IPS DF 19.7 (cell line): ENCODE measurements around the gene FRAS1.

Source experiments
- DNase-seq: peaks from one replicate; pipeline ENCODE4 v3.0.0-alpha.2; 2013; ENCODE audit warnings: low read depth, low spot score

FRAS1 gene

DNA sequence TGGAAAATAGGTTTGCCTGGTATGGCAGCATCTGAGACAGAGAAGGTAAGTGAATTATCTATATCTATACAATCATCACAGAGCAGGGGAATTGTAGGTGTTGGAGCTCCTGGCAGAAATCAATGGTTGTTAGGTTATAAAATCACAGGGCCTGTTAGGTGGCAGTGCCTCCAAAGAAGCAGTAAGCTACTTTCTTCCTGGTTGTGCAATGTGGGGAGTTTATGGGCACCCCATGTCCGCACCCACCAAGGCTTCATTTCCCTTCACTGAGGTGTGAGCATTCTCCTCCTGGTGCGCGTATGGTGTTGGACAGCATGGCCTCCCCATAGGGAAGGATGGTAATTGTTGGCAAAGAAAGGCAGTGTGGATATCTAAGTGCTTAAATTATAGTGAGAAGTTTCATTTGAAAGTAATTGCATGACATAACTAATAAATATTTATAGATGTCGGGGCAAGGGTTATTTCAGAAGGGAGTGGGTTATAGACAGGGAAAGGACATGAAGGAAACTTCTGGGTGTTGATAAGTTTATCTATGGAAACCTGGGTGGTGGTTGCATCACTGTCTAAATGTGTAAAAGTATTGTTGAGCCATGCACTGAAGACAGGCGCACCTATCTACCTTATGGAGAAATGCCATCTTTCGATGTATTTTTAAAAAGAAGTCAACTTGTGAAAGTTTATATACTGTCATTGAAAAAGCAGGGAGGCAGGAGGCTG, 153.7 kb downstream of the FRAS1 start:
- DNase-seq, result no peak

DNA sequence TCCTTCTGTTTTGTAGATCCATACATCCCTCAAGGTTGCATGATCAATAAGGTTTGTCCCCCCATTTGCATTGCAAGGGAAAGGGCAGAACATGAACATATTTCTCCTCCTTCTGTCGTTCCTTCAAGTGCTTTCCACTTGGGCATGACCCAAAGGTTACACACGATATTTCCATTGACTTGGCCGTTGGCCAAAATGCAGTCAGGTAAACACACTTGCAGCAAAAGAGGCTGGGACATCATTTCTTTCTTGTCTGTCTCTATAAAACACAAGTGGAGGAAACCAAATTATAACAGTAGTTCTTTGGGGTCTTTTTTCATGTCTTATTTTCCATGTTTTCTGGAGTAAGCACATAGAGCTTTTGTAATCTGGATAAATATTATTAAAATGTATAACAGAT, 156.1 kb downstream of the FRAS1 start:
- DNase-seq, result no peak

DNA sequence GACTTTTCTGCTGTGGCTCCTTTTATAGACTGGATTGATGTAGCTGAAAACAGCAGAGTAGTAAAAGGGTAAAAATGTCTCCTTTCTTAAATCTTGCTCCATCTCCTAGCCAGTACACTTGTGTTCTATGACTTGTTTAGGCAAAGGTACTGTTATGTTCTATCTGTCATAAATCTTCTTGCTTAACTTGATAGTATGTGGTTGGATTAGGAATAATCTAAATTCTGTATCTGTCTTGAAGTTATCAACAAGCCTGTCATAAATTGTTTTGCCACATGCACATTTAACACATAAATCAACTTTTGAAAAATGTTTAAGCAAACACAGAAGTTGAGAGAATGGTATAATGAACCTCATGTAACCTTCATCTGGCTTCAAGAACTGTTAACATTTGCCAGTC, 157.0 kb downstream of the FRAS1 start:
- DNase-seq, result no peak

DNA sequence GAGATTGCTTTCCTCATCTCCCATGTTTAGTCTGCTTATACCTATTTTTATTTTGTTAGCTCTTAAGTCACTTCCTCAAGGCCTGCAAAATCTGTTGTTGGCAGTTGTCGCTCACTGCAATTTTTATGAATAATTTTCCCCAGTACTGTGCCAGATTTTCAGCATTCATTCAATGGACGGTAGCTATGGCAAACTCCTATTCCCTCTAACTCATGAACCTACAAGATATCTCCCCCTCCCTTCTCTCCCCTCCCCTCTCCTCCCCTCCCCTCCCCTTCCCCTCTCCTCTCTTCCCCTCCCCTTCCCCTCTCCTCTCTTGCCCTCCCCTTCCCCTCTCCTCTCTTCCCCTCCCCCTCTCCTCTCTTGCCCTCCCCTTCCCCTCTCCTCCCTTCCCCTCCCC, 160.4 kb downstream of the FRAS1 start:
- no peak for DNase-seq

DNA sequence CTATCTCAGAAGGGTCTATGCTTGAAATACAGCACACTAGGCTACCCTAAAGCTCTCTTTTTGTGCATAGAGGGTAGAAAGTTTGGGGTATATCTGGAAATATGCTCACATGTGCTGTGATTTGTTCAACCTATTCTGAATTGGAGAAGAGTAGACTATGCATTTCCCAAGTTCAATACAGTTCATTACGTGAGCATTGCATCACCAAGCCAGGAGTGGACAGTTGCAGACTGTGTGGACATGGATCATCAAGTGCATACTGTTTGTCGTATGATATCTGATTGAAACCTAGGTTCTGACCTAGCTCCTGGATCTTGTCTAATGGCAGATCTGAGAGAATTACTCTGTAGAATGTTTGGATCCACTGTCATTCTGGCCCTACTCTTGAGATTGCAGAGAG, 161.1 kb downstream of the FRAS1 start:
- no peak for DNase-seq

DNA sequence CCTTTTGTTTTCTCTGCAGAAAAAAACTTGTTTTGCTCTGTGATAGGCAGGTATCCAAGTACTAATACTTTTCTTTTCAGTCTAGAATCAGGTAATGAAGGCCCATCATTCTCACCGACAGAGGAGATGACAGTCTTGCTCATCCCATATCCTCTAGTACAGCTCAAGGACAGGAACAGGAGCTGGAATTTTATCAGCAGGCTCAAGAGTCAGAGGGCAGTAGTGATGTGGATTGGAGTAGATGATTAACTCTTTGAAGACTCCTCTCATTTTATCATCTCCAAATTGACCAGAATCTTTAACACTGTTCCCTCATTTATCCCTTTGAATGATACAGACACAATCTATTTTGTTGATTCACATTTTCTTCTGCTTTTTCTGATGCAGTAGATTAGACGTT, 162.7 kb downstream of the FRAS1 start:
- no peak for DNase-seq

DNA sequence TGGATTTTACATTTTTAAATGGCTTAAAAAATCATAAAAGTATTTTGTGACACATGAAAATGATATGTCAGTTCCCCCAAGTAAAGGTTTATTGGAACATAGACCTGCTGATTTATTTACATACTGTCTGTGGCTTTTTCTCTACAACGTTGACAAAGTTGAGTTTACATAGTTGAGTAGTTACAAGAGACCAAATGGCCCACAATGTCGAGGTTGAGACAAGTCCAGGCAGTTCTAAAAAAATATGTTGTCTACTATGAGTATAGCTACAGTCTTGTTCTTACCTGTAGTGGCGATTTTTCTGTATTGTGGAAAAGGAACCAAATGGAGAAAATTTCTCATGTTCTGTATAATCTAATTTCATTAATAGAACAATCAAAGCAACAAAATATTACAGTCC, 163.2 kb downstream of the FRAS1 start:
- DNase-seq, result no peak

DNA sequence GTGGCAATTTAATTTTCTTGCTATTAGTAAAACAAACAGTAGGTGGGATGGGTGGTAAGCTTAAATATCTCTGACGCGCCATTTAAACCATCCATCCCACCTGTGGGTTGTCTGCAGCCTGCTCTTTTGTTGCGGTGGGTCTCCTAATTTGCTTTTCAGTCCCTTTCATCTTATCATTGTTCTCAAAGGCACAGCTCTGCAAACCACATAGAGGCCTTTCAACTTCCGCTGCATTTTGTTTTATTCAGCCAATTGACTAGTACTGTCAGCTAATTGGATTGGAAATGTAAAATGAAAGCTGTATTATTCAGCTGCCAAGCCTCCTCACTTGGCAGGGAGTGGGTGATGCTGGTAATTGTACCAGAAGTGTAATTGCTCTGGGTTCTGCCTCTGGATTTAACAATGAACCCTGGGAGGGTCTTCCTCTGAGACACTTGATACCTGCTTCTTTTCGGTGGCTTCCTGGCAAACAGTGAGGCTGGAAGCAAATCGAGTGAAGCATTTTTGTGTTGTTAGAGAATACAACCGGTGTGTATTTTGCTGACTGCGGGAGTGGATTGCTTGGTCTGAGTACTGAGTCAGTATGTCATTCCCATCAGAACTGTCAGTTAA, 165.6 kb downstream of the FRAS1 start:
- no peak for DNase-seq

DNA sequence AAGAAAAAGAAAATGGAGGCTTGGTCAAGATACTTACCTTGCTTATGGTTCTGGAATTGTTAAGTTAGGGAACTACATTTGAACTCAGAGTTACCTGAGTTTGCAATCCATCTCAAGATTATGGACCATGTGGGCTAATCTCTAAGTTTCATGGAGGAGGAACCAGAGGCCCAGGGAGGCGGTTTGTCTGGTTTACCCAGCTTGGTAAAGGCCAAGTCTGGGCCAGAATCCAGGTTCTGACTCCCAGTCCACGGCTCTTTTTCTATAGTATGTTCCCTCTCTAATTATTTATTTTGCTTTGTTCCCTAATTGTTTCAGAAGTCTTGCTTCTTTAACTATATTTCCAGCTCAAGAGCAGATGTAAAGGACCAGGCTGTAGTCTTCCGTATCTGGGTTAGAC, 168.1 kb downstream of the FRAS1 start:
- DNase-seq, result no peak

DNA sequence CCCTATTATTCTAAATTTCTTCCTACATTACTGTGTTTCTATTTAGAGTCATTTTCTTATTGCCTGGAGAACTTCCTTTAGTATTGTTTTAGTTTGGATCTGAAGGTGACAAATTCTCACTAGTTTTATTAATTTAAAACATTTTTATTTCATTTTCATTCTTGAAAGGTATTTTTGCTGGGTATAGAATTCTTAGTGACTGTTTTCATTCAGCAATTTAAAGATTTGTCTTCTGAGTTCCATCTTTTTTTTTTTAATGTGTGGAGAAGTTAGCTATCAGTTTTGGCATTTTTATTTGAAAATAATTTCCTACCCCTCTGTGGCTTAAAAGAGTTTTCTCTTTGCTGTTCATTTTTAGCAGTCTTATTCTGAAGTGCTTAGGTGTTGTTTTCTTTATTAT, 169.2 kb downstream of the FRAS1 start:
- no peak for DNase-seq

DNA sequence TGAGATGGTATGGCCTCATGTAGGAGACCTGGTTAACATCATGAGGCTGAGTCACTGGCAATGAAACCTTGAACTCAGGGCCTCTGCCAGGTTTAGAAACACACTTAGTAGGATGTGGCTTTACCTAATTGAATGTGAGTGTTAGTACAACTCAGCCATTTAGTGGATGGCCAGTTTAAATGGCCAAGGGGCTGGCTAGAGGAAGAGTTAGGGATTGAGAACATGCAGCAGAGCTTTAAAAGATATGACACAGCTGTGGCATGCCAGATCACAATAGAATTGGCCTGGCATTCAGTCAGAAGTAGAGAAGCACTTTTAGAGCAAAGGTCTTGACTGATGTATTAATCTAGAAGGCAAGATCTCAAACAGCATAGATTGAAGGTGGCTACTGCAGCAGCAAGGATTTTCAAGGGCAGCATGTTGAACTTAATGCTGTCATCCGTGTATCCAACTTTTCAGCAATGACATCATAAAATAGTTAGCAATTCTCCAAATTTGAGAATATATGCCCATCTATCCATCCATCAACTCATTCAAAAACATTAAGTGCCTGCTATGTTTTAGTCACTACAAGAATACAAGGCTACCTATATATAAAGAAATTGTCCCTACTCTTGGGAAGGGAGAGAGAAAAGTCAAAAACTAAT, 170.4 kb downstream of the FRAS1 start:
- DNase-seq, result no peak

DNA sequence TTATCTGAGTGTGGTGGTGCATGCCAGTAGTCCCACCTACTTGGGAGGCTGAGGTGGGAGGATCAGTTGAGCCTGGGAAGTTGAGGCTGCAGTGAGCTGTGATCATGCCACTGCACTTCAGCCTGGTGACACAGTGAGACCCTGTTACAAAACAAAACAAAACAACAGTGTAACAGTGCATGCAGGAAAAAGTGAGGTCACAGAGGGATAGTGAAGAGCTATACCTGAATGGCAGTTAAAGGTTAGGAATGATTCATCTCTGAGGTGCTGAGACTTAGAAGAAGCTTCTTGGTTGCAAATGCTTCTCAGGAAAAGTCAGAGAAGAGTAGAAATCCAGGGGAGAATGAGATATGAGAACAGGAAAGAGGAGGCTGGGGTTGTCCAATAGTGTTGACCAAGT, 178.7 kb downstream of the FRAS1 start:
- DNase-seq, result no peak

DNA sequence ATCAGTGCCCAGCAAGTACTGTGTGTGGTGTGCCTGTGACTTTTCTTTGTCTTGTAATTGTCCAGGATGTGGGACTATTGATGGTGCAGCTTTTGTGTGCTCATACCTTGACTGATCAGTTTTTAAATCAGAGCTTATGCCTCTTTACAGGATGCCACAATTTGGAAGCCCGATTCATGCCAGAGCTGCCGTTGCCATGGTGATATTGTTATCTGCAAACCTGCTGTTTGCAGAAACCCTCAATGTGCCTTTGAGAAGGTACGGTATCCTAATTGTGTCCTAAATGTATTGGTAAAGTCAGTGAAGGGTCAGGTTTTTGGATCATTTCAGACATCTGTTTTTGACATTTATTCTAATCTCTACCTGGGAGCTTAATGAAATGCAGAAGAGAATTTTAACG, 180.2 kb downstream of the FRAS1 start:
- DNase-seq, result no peak

DNA sequence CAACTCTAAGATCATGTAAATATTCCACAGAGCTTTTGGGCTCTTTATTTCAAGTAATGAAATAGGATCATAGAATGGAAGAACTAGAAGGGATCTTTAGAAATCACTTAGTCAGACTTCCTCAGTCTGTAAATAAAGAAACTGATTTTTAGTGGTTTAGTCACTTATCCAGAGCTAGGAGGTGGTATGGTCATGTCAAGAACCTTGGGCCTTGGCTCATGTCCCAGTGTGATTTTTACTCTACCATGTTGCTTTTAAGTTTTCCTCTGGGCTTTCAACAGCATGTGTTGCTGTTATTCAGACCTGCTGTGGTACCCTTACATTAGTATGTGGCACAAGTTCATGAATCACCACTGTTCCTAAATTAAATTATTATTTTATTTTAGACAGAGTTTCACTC, 184.9 kb downstream of the FRAS1 start:
- no peak for DNase-seq

DNA sequence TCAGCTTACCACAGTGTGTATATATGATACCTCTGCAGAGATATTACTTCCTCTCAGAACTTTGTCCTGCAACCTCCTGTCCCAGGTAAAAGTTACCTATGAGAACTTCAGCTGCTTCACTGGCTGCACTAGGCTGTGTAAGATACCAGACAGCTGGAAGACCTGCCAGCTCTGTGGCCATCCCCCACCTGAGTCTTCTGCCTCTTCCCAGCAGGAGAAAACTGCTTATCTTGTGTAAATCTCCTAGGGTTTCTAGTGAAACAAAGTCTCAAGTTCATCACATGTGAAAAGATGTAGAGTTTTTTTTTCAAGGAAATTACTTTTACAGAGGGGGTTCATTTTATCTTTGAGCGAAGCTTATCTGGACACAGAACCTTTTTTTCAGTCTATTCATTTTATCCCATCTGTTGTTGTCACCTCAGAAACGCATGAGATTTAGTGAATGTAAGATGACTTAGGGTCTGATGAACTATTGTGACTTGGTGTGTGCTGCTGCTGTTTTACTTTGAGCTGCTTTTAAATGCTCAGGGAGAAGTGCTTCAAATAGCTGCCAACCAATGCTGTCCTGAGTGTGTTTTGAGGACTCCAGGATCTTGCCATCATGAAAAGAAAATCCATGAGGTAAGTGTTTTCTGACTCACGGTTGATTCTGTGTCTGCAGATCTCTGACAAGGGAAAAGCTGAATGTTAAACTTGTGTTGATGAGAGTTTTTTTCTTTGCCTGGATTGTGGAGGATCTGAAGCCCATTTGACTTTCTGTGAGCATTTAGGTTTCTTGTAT, 187.8 kb downstream of the FRAS1 start:
- DNase-seq, result no peak

DNA sequence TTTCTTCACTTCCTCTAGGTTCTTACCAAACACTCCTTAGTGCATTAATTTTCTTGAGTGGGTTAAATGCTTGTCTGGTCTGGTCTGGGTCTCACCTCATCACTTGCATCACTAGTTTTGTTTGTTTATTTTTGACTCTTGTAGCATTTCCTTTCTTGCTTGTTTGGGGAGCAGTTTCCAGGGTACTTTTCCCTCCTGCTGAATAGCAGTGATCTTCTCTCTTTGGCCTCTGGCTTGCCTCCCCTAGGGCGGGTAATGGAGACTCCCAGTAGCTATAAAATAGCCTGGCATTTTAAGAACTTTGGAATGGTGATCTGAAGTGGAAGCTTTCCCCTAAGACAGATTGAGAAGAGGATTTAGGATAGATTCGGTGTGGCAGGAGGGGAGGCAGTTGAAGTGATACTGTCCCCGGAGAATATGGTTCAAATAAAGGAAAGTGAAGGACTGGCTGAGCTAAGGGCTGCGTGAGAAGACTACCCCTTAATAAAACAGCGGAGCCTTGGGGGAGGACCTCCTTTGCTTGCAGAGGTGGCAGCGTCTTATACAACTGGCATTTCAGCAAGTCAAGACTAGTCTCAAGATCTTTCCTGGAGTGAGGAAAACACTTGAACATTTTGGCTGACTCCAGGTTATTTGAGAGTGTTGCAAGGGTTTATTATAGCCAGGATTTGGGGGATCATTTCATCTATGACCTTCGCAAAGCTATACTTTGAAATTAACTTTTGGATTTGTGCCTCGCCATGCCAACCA, 190.6 kb downstream of the FRAS1 start:
- no peak for DNase-seq

DNA sequence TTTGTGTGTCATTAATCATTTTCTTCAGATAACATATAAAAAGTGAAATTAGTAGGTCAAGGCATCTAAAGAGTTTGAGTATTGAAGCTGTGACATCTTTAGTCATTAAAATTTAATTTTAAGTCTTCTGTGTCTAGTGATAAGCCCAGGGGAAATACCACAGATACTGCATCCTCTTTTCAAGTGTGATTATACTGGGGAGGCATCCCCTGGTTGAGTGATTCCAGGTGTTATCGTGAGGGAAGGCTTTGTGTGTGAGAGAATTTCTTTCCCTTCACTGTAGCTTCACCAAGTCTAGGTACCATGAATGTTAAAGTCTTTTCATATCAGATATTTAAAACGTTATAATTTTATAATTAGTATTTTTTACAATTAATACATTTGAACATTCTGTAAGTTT, 193.4 kb downstream of the FRAS1 start:
- no peak for DNase-seq

DNA sequence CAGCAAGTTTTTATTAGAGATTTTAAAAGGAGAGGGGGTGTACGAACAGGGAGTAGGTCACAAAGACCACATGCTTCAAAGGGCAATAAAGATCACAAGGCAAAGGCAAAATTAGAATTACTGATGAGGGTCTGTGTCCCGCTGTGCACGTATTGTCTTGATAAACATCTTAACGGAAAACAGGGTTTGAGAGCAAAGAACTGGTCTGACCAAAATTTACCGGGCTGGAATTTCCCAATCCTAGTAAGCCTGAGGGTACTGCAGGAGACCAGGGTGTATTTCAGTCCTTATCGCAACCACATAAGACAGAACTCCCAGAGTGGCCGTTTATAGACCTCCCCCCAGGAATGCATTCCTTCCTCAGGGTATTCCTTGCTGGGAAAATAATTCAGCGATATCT, 195.7 kb downstream of the FRAS1 start:
- peak; percentile 86 for DNase-seq

DNA sequence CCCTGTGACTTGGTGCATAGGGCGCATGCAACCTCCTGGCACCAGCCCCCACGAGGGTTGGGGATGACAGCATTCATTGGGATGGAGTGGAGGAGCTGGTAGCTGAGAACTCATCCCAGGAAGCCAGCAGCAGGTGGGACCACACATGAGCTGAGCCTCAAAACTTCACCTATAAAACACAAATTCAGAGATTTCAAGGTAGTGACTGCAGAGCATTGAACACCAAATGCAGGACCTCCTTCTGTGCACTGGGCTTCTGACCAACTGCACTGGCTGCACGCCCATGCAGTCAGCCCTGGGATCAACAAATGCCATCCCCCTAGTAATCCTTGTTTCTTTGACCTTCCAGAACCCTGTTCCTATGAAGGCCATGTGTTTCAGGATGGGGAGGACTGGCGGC, 197.8 kb downstream of the FRAS1 start:
- no peak for DNase-seq

DNA sequence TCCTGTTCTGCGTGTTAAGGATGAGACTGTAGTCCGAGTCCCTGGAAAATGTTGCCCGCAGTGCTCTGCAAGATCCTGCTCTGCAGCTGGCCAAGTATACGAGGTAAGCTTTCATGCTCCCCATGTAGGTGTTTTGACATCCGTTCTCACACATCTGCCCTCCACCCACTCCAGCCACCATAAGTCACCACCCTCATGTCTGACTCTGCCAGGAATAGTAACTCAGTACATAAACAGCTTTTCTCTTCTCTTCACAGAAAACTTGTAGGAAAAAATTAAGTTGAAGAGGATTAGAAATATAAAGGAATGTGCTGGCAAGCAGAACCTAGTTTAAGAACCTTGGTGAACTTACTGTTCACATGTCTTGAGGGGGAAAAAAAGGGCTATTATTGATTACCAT, 207.9 kb downstream of the FRAS1 start:
- DNase-seq, result no peak

DNA sequence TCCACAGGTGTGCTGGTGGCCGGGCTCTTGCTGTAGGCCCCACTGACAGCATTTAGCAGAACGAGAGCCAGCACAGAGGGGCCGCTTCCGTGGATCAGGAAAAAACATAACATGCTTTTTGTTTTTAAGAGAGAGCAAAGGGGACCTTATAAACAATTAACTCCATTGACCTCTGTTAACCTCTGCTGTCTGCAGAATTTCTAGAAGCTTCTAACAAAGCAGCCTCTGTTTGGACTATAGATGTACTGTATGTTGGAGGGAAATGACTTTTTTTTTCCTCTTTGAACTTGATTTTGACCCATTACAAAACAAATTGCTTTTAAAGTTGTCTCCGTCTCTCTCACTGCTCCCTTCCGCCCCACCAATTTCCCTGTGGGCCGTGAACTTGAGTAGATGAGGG, 210.7 kb downstream of the FRAS1 start:
- no peak for DNase-seq

DNA sequence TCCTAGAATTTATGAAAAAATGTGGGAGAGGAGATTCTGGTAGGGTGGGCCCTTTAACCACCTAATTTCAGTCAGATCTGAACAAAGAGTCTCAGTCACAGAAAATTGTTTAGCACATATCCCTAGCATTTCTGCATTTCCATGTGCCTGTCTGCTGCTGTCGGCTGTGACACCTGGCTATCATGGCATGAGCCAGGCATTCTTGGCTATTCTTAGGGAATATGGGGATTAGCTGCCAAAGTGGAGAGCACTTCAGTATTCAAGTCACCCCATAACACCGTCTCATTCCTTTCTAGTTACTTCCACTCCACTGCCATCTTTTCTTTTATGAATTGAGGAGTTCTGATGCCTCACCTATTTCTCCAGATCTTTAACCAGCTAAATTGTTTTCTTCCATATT, 211.5 kb downstream of the FRAS1 start:
- DNase-seq, result no peak
